K562 (cell line): ENCODE data around the gene ANKFN1. TPM values are rescaled to one million over a fixed set of nuclear protein-coding genes. Genes with fewer than 3 reads are reported as not detected.

Source experiments
- ATAC-seq: fragments of 200-7000 bp; cut with Tn5 transposase; 3 replicates; pipeline ENCODE4 v1.9.1; 2020; ENCODE audit warnings: moderate library complexity
- BruUV-seq: library from RNA; stranded (reverse); fragments of 400-500 nt; replicated peaks from 2 replicates; lab custom pipeline; 2021; lab: Mats Ljungman, UMichigan
- CTCF ChIA-PET: fragments of 300-600 bp; formaldehyde crosslinking; extraction: SDS; loops from one replicate; lab custom pipeline; 2021; ENCODE audit warnings: low intra/inter-chr PET ratio; lab: Yijun Ruan, JAX
- POLR2A ChIA-PET: fragments of 300-600, 350-650 bp; sonication (Branson Sonifier 250); formaldehyde crosslinking; extraction: SDS; loops from one replicate; lab custom pipeline; 2021; ENCODE audit warnings: antibody characterized with exemption, inconsistent platforms; lab: Yijun Ruan, JAX
- DNase-seq, 4 experiments: peaks; one replicate each; pipeline versions ENCODE4 v3.0.0 to v3.0.0-alpha.2; 2011 to 2018; ENCODE audit warnings: low spot score in 3 of 4, mixed read lengths in 3 of 4; ENCODE audit errors: extremely low read depth in 1 of 4
- FAIRE-seq: peaks from 2 replicates; lab custom pipeline; 2011; peaks lifted over from hg19 to GRCh38; lab: Jason Lieb, UNC
- H2AFZ ChIP-seq: 2 replicates; pipeline ENCODE4 v1.6.0; 2011; ENCODE audit warnings: low read depth, low read length, control low read depth, inconsistent platforms
- H3K27ac ChIP-seq: fragments of 200-600 bp; 3 replicates; pipeline ENCODE4 v1.8.0; 2011; ENCODE audit warnings: low read depth, mild to moderate bottlenecking, control low read depth, inconsistent platforms, low read length, moderate library complexity, mixed read lengths; ENCODE audit errors: extremely low read depth
- H3K27me3 ChIP-seq, 2 experiments: fragments of 300-600 bp in 1 of 2; 2 replicates in 1 of 2; 3 replicates in 1 of 2; pipeline versions ENCODE4 v1.6.0 to v1.8.0; 2011; ENCODE audit warnings: inconsistent platforms in 2 of 2, low read length in 2 of 2, mild to moderate bottlenecking in 1 of 2, mixed read lengths in 1 of 2, moderate library complexity in 1 of 2; ENCODE audit not compliant: control insufficient read depth in 2 of 2, insufficient read depth in 2 of 2
- H3K36me3 ChIP-seq: fragments of 300-600 bp; 3 replicates; pipeline ENCODE4 v1.8.0; 2011; ENCODE audit warnings: mild to moderate bottlenecking, low read length, inconsistent platforms; ENCODE audit not compliant: control insufficient read depth, insufficient read depth
- H3K4me1 ChIP-seq, 2 experiments: fragments of 200-600 bp in 1 of 2; replicated peaks in 1 of 2; 2 replicates in 1 of 2; 3 replicates in 1 of 2; pipeline versions ENCODE4 v1.5.1 to v1.8.0; 2011; ENCODE audit warnings: inconsistent platforms in 2 of 2, low read length in 2 of 2, mild to moderate bottlenecking in 1 of 2, mixed read lengths in 1 of 2, moderate library complexity in 1 of 2; ENCODE audit not compliant: control insufficient read depth in 2 of 2, insufficient read depth in 2 of 2
- H3K4me2 ChIP-seq: 2 replicates; pipeline ENCODE4 v1.6.1; 2011; ENCODE audit warnings: low read length, control low read depth, inconsistent platforms, mixed read lengths; ENCODE audit not compliant: insufficient read depth
- H3K4me3 ChIP-seq: fragments of 200-600 bp; sonication (generic), shearing (Covaris generic); 2 replicates; pipeline ENCODE4 v1.5.1; 2016; ENCODE audit warnings: control low read depth, inconsistent platforms
- H3K79me2 ChIP-seq: fragments of 200-600 bp; 3 replicates; pipeline ENCODE4 v1.8.0; 2011; ENCODE audit warnings: low read length, inconsistent platforms; ENCODE audit not compliant: control insufficient read depth, insufficient read depth
- H3K9ac ChIP-seq, 2 experiments: 2 replicates each; pipeline versions ENCODE4 v1.6.0 to v1.6.1; 2011; ENCODE audit warnings: low read depth in 2 of 2, low read length in 2 of 2, control low read depth in 1 of 2, inconsistent platforms in 1 of 2, mild to moderate bottlenecking in 1 of 2, mixed read lengths in 1 of 2; ENCODE audit not compliant: insufficient read depth in 1 of 2
- H3K9me1 ChIP-seq: one replicate; pipeline ENCODE4 v1.6.0; 2011; ENCODE audit warnings: inconsistent platforms, mild to moderate bottlenecking, low read length, moderate library complexity; ENCODE audit not compliant: control insufficient read depth, insufficient read depth
- H3K9me3 ChIP-seq: replicated peaks from 2 replicates; pipeline ENCODE4 v1.5.1; 2011; ENCODE audit warnings: low read depth, low read length, inconsistent platforms; ENCODE audit not compliant: control insufficient read depth, insufficient read depth
- H4K20me1 ChIP-seq: replicated peaks from 2 replicates; pipeline ENCODE4 v1.6.1; 2011; ENCODE audit warnings: low read length, inconsistent platforms, mixed read lengths; ENCODE audit not compliant: control insufficient read depth, insufficient read depth
- ARHGAP35 ChIP-seq: fragments of 450-650 bp; IDR thresholded peaks from 2 replicates; pipeline ENCODE4 v1.6.1; 2018; ENCODE audit not compliant: partially characterized antibody
- ARID1B ChIP-seq: fragments of 450-650 bp; IDR thresholded peaks from 2 replicates; pipeline ENCODE4 v1.6.1; 2016; ENCODE audit warnings: antibody characterized with exemption, mild to moderate bottlenecking, inconsistent platforms
- BMI1 ChIP-seq: fragments of 150-350 bp; IDR thresholded peaks from 2 replicates; pipeline ENCODE4 v1.6.1; 2014; ENCODE audit warnings: low read length
- CBFA2T3 ChIP-seq: fragments of 450-650 bp; IDR thresholded peaks from 2 replicates; pipeline ENCODE4 v1.6.1; 2017
- CBX1 ChIP-seq: sonication (generic); IDR thresholded peaks from 2 replicates; pipeline ENCODE4 v1.6.1; 2016; ENCODE audit warnings: antibody characterized with exemption, low read depth, mild to moderate bottlenecking
- CBX3 ChIP-seq, 2 experiments: IDR thresholded peaks; 1 replicate in 1 of 2; 2 replicates in 1 of 2; pipeline ENCODE4 v1.6.1; 2012; ENCODE audit warnings: inconsistent platforms in 2 of 2, low read length in 2 of 2, borderline replicate concordance in 1 of 2, control low read depth in 1 of 2
- COPS2 ChIP-seq: fragments of 450-650 bp; conservative IDR thresholded peaks from 2 replicates; pipeline ENCODE4 v1.6.1; 2016; ENCODE audit warnings: mild to moderate bottlenecking, moderate library complexity
- CREB3L1 ChIP-seq: fragments of 450-650 bp; IDR thresholded peaks from 2 replicates; pipeline ENCODE4 v1.6.1; 2014; ENCODE audit warnings: low read depth, mild to moderate bottlenecking, moderate library complexity, borderline replicate concordance
- ESRRB ChIP-seq: fragments of 250-450 bp; sonication (Bioruptor Pico); IDR thresholded peaks from 2 replicates; pipeline ENCODE4 v1.5.0; 2020; ENCODE audit warnings: mild to moderate bottlenecking, moderate library complexity, borderline replicate concordance
- GABPB1 ChIP-seq: sonication (generic); formaldehyde crosslinking; IDR thresholded peaks from 2 replicates; pipeline ENCODE4 v1.8.0; 2022; ENCODE audit warnings: mild to moderate bottlenecking, missing genetic modification reagents
- HIVEP1 ChIP-seq: fragments of 250-450 bp; sonication (Bioruptor Pico); IDR thresholded peaks from 2 replicates; pipeline ENCODE4 v1.4.0; 2020; ENCODE audit warnings: mild to moderate bottlenecking
- HSF4 ChIP-seq: fragments of 250-450 bp; sonication (Bioruptor Pico); IDR thresholded peaks from 2 replicates; pipeline ENCODE4 v2.1.2; 2022; ENCODE audit warnings: mild to moderate bottlenecking, moderate library complexity, borderline replicate concordance
- KAT8 ChIP-seq: fragments of 450-650 bp; IDR thresholded peaks from 2 replicates; pipeline ENCODE4 v1.6.1; 2016; ENCODE audit warnings: low read depth, mild to moderate bottlenecking
- MAFF ChIP-seq: IDR thresholded peaks from 2 replicates; pipeline ENCODE4 v1.6.1; 2012; ENCODE audit warnings: low read length, improper control_type of control experiment
- MTA2 ChIP-seq: fragments of 450-650 bp; IDR thresholded peaks from 2 replicates; pipeline ENCODE4 v1.6.1; 2016; ENCODE audit warnings: low read depth
- PRDM10 ChIP-seq: fragments of 450-650 bp; IDR thresholded peaks from 2 replicates; pipeline ENCODE4 v1.6.1; 2018; ENCODE audit not compliant: partially characterized antibody
- TCF3 ChIP-seq: sonication (generic); formaldehyde crosslinking; IDR thresholded peaks from 2 replicates; pipeline ENCODE4 v1.4.0; 2020; ENCODE audit warnings: mild to moderate bottlenecking, missing genetic modification reagents
- ZBTB2 ChIP-seq: fragments of 450-650 bp; IDR thresholded peaks from 2 replicates; pipeline ENCODE4 v1.6.1; 2016; ENCODE audit warnings: antibody characterized with exemption
- ZNF830 ChIP-seq: fragments of 250-450 bp; sonication (Bioruptor Pico); IDR thresholded peaks from 2 replicates; pipeline ENCODE4 v1.5.0; 2021; ENCODE audit warnings: mild to moderate bottlenecking
- WGBS: fragments of 100-300 bp; shearing (Covaris generic); methylation state at CpG from one replicate; pipeline ENCODE4 v1.1.6; 2016; ENCODE audit warnings: low coverage, mixed read lengths; ENCODE audit not compliant: insufficient coverage; ENCODE audit errors: missing lambda C conversion rate; 5-methylcytosine and 5-hydroxymethylcytosine counted together
- in situ Hi-C: fragments of 300-500 bp; cut with MboI; formaldehyde crosslinking; loops from 4 replicates; pipeline ENCODE4 v1.15.0; 2018; ENCODE audit warnings: inconsistent platforms, mixed read lengths
- intact Hi-C: fragments of 100-400 bp; cut with micrococcal nuclease; formaldehyde crosslinking; loops from 2 replicates; pipeline ENCODE4 v1.14.2; 2022
- polyA plus RNA-seq, 8 experiments: library from polyadenylated mRNA; depleted of rRNA in 4 of 8; stranded (reverse) in 5 of 8; unstranded in 3 of 8; fragments of >200 nt; fragmentation: Nextera tagmentation in 2 of 8; fragmentation: Illumina TruSeq in 1 of 8; extraction: Ambion mirVana in 2 of 8; extraction: Trizol in 1 of 8; gene quantifications; 2 replicates each; pipeline versions ENCODE4 v1.2.1 to v1.2.3, GENCODE V29; 2011 to 2014; ENCODE audit warnings: inconsistent platforms in 1 of 8, missing spikeins in 1 of 8
- total RNA-seq, 7 experiments: library from RNA; depleted of rRNA in 6 of 7; stranded (reverse); fragments of >200 nt in 6 of 7; fragmentation: Illumina TruSeq in 2 of 7; extraction: Trizol in 2 of 7; gene quantifications; 2 replicates each; pipeline versions ENCODE4 v1.2.1 to v1.2.3, GENCODE V29; 2011 to 2021; ENCODE audit warnings: low replicate concordance in 1 of 7

The ANKFN1 gene
- total and polyA plus RNA-seq, 9 of the 15 experiments (the other 6 are each of a cell fraction or from before 2014, with no cell fraction given) = 0.04 to 0.39 (median 0.15) TPM; not detected in 1

GRCh38 chr17:56158344-56158743 lies 5.1 kb downstream of the ANKFN1 start:
- ChIA-PET POLR2A (no interaction called here), CTCF (no interaction called here)
- H3K4me1 ChIP-seq = no peaks in the 10 kb centered on the region; a peak in 1 of 5 replicates
- DNase-seq (peak in 2 of 4 experiments; percentile 2 to 18), FAIRE-seq (peak; percentile 59), ATAC-seq (peak; percentile 67)
- no TSS peak for BruUV-seq
- H3K36me3 ChIP-seq = no peaks in the 10 kb centered on the region
- WGBS = 0% methylated on average over 1 of the region's 1 CpG
- H3K27me3 ChIP-seq = no peaks in the 10 kb centered on the region
- H3K79me2 ChIP-seq = no peaks in the 10 kb centered on the region
- H3K9me3 ChIP-seq = no peaks in the 10 kb centered on the region
- H4K20me1 ChIP-seq = no peaks in the 10 kb centered on the region
- no peaks in the 10 kb centered on the region for H3K9me1 ChIP-seq
- no peak overlapping the region for H2AFZ ChIP-seq
- in situ Hi-C loops = no loop called here
- H3K4me3 ChIP-seq = no peak overlapping the region
- H3K27ac ChIP-seq = no peak overlapping the region
- H3K4me2 ChIP-seq = no peak overlapping the region; the same call in 1 of the 2 replicates
- H3K9ac ChIP-seq = no peak overlapping the region
- intact Hi-C loops = no loop called here
- TF ChIP-seq CBX3 (IDR thresholded peaks at IDR 0.05; ENCODE audit: borderline replicate concordance in 1 of 2, low read length in 2 of 2) (no peak), ARID1B (peak; percentile 19; the same call in 1 of the 2 replicates), TCF3 (CRISPR knock-in tag) (no peak), KAT8 (no peak), HSF4 (CRISPR knock-in tag) (no peak), PRDM10 (peak; percentile 87), ARHGAP35 (no peak), CREB3L1 (no peak), ZBTB2 (no peak), GABPB1 (CRISPR knock-in tag) (no peak), MTA2 (no peak), CBX1 (no peak), BMI1 (no peak), COPS2 (no peak), CBFA2T3 (0 out of 2 replicates have a peak, but pooled peaks have one; percentile 23), ESRRB (CRISPR knock-in tag) (no peak), ZNF830 (CRISPR knock-in tag) (no peak), HIVEP1 (CRISPR knock-in tag) (no peak), MAFF (no peak)
